NB4 (cell line): ENCODE results near the gene CAMTA2.

Experiments used
- POLR2A ChIP-seq: IDR thresholded peaks from 2 replicates; pipeline ENCODE4 v1.6.1; 2011; ENCODE audit warnings: mild to moderate bottlenecking; ENCODE audit not compliant: insufficient read length; ENCODE audit errors: extremely low read depth
- TF ChIP-seq, protein P1 (sequence below): IDR thresholded peaks from one replicate; pipeline ENCODE4 v1.5.1; 2012; ENCODE audit warnings: low read depth, low read length
- TF ChIP-seq, protein P2 (sequence below): IDR thresholded peaks from 2 replicates; pipeline ENCODE4 v1.6.1; 2011; ENCODE audit warnings: low read depth, low read length

DNA sequence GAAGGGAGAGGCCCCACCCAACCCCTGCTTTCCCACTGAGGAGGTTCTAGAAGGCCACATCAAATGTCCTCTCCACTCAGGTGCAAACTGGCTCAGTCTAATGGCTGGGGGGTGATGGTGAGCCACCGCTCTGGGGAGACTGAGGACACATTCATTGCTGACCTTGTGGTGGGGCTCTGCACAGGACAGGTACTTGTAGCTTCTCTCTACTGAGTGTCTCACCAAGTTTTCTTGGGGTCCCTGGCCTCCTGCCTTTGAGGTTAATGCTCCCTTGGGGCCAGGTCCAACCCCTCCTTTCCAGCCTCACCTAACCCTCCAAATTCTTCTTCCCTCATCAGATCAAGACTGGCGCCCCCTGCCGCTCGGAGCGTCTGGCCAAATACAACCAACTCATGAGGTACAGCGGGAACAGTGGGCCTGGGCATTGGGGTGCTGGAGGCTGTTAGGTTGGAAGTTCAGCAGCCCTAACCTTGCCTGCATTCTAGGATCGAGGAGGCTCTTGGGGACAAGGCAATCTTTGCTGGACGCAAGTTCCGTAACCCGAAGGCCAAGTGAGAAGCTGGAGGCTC is 30.9 kb downstream of the CAMTA2 start:
- TF ChIP-seq POLR2A: no peak
- TF ChIP-seq, protein P1, sequence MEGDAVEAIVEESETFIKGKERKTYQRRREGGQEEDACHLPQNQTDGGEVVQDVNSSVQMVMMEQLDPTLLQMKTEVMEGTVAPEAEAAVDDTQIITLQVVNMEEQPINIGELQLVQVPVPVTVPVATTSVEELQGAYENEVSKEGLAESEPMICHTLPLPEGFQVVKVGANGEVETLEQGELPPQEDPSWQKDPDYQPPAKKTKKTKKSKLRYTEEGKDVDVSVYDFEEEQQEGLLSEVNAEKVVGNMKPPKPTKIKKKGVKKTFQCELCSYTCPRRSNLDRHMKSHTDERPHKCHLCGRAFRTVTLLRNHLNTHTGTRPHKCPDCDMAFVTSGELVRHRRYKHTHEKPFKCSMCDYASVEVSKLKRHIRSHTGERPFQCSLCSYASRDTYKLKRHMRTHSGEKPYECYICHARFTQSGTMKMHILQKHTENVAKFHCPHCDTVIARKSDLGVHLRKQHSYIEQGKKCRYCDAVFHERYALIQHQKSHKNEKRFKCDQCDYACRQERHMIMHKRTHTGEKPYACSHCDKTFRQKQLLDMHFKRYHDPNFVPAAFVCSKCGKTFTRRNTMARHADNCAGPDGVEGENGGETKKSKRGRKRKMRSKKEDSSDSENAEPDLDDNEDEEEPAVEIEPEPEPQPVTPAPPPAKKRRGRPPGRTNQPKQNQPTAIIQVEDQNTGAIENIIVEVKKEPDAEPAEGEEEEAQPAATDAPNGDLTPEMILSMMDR: no peak
- TF ChIP-seq, protein P2, sequence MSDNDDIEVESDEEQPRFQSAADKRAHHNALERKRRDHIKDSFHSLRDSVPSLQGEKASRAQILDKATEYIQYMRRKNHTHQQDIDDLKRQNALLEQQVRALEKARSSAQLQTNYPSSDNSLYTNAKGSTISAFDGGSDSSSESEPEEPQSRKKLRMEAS: no peak
